Astrocyte (in vitro differentiated cells and primary cell): Measurements from ENCODE around the gene DNAJC6.

Source experiments
- EZH2 ChIP-seq: IDR thresholded peaks from 2 replicates; pipeline ENCODE4 v1.6.1; 2012; ENCODE audit warnings: mild to moderate bottlenecking, low read length, inconsistent platforms; ENCODE audit not compliant: insufficient read depth
- TF ChIP-seq, protein P1 (sequence below): IDR thresholded peaks from 2 replicates; pipeline ENCODE4 v1.5.1; 2011; ENCODE audit warnings: low read depth, mild to moderate bottlenecking, inconsistent platforms, low read length, moderate library complexity; ENCODE audit not compliant: insufficient read depth

DNA sequence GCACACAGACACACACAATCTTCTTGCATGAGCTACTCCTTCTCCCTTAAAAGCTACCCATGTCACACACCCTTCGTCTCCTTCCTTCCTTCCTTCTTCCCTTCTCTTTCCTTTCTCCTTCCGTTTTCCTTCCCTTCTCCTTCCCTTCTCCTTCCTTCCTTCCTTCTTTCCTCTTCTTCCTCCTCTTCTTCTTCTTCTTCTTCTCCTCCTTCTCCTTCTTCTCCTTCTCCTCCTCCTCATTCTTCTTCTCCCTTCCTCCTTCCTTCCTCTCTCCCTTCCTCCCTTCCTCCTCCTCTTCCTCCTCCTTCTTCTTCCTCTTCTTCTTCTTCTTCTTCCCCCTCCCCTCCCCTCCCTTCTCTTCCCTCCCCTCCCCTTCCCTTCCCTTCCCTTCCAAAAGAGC is 59.1 kb downstream of the DNAJC6 start:
- TF ChIP-seq, protein P1, sequence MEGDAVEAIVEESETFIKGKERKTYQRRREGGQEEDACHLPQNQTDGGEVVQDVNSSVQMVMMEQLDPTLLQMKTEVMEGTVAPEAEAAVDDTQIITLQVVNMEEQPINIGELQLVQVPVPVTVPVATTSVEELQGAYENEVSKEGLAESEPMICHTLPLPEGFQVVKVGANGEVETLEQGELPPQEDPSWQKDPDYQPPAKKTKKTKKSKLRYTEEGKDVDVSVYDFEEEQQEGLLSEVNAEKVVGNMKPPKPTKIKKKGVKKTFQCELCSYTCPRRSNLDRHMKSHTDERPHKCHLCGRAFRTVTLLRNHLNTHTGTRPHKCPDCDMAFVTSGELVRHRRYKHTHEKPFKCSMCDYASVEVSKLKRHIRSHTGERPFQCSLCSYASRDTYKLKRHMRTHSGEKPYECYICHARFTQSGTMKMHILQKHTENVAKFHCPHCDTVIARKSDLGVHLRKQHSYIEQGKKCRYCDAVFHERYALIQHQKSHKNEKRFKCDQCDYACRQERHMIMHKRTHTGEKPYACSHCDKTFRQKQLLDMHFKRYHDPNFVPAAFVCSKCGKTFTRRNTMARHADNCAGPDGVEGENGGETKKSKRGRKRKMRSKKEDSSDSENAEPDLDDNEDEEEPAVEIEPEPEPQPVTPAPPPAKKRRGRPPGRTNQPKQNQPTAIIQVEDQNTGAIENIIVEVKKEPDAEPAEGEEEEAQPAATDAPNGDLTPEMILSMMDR = no peak
- no peak for TF ChIP-seq EZH2
